Stimulated activated CD4-positive, alpha-beta T cell treated with anti-CD3 and anti-CD28 coated beads, TNF-alpha, amount 100 ng/mL, for 4 hours (primary cell): ENCODE measurements around the gene CIAO2B.

Experiments used
- DNase-seq, 3 experiments: peaks; one replicate each; pipeline ENCODE4 v3.0.0-alpha.2; 2020; ENCODE audit warnings: low read depth in 3 of 3

The CIAO2B gene

GRCh38 chr16:66886321-66886720 is 47.9 kb downstream of the CIAO2B start:
- no peak for DNase-seq

DNA sequence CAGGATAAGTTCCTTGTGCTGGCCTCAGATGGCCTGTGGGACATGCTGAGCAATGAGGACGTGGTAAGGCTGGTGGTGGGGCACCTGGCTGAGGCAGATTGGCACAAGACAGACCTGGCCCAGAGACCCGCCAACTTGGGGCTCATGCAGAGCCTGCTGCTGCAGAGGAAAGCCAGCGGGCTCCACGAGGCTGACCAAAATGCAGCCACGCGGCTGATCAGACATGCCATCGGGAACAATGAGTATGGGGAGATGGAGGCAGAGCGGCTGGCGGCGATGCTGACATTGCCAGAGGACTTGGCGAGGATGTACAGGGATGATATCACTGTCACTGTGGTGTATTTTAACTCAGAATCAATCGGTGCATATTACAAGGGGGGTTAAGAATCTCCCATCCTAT is 48.7 kb downstream of the CIAO2B start:
- no peak for DNase-seq

- no peak for DNase-seq
Observed at GRCh38 chr16:66882702-66883101, 51.5 kb downstream of the CIAO2B start.
